ENCODE results near the gene PGAP2. TPM values are rescaled to one million over a fixed set of nuclear protein-coding genes. Genes with fewer than 3 reads are reported as not detected.

PGAP2 gene
- total and polyA plus RNA-seq, 10 of the 15 experiments (the other 5 are each of a cell fraction or from before 2014, with no cell fraction given), result 12.3 to 37.4 (median 31.9) TPM

- intact Hi-C loops (cut with micrococcal nuclease; ENCODE audit: unreplicated experiment) (loop anchor here (1.0 kb wide), 1 partner anchor 223 kb away; no protein-coding TSS in a partner anchor), in situ Hi-C loops (cut with MboI) (loop anchor here (5.0 to 25.0 kb wide), 2 partner anchors 218 to 538 kb away; partner anchors contain the start of gene TRIM21)
- peak; percentile 84 for FAIRE-seq
- Histone ChIP-seq H3K27ac (ENCODE audit: control insufficient read depth, insufficient read depth) (no peak overlapping the region), H3K4me3 (no peak overlapping the region), H3K27me3 (replicated peaks in 1 of 2; ENCODE audit: control insufficient read depth in 2 of 2, insufficient read depth in 2 of 2, low read length in 1 of 2) (no peaks in the 10 kb centered on the region), H3K79me2 (ENCODE audit: control insufficient read depth, insufficient read depth, low read length) (no peaks in the 10 kb centered on the region; the same call in 1 of the 2 replicates), H4K20me1 (ENCODE audit: control insufficient read depth, insufficient read depth) (no peaks in the 10 kb centered on the region), H3K4me2 (ENCODE audit: control insufficient read depth, insufficient read depth) (no peak overlapping the region), H2AFZ (ENCODE audit: control insufficient read depth, low read depth, low read length) (no peak overlapping the region), H3K4me1 (ENCODE audit: control insufficient read depth, insufficient read depth, low read length) (peaks cover 12% of the 10 kb centered on the region), H3K9me3 (replicated peaks; ENCODE audit: control insufficient read depth, insufficient read depth, low read length) (no peaks in the 10 kb centered on the region), H3K9ac (ENCODE audit: control insufficient read depth, insufficient read depth, low read length) (no peak overlapping the region), H3K36me3 (ENCODE audit: control insufficient read depth in 2 of 2, insufficient read depth in 2 of 2, low read length in 1 of 2) (no peaks in the 10 kb centered on the region)
- ATAC-seq, result peak; percentile 80
- no peak for DNase-seq (ENCODE audit: low read depth, low spot score)
- ChIA-PET SMC1A (ENCODE audit: uncharacterized antibody, unreplicated experiment) (interaction anchor here (0.6 to 21.1 kb wide), 44 partner anchors 10 to 251 kb away, joined by 3 to 805 read pairs (median 5); partner anchors contain the start of genes NUP98, PGAP2, RHOG and RRM1), RAD21 (ENCODE audit: unreplicated experiment) (interaction anchor here (0.8 to 16.5 kb wide), 37 partner anchors 10 to 338 kb away, joined by 3 to 605 read pairs (median 5); partner anchors contain the start of genes PGAP2 and RHOG), POLR2A (interaction anchor here (0.9 to 13.2 kb wide), 7 partner anchors 9 to 247 kb away, joined by 3 to 242 read pairs (median 4); partner anchors contain the start of gene RHOG), CTCF (interaction anchor here (0.7 to 39.6 kb wide), 54 partner anchors 0 to 645 kb away, joined by 3 to 1047 read pairs (median 6); partner anchors contain the start of genes PGAP2, RHOG, RRM1 and STIM1)
- TF ChIP-seq RELB (IDR thresholded peaks at IDR 0.05; ENCODE audit: low read depth) (0 out of 2 replicates have a peak, but pooled peaks have one; percentile 34), CTCF (IDR thresholded peaks at IDR 0.05 in 2 of 3, conservative IDR thresholded peaks at IDR 0.05 in 1 of 3; ENCODE audit: control insufficient read depth in 2 of 3, extremely low read depth in 1 of 3, insufficient read depth in 1 of 3, low read depth in 3 of 3, low read length in 3 of 3) (peak; percentile 58 to 74 (median 67)), ZNF24 (IDR thresholded peaks at IDR 0.05) (peak; percentile 83; the same call in 1 of the 2 replicates), SMC3 (IDR thresholded peaks at IDR 0.05; ENCODE audit: borderline replicate concordance, low read length) (peak; percentile 88), RAD21 (IDR thresholded peaks at IDR 0.05; ENCODE audit: insufficient read depth, low read depth, low read length) (peak; percentile 75), EZH2 (IDR thresholded peaks at IDR 0.05; ENCODE audit: borderline replicate concordance, control insufficient read depth, low read depth, low read length) (no peak), NKRF (conservative IDR thresholded peaks at IDR 0.05) (no peak), SMARCA5 (IDR thresholded peaks at IDR 0.05) (peak; percentile 42; the same call in 1 of the 2 replicates)
- WGBS (ENCODE audit: insufficient coverage, insufficient replicate concordance, low lambda C conversion rate, missing lambda C conversion rate), result 59% methylated on average over 10 of the region's 10 CpGs
- no TSS peak for BruUV-seq (replicated peaks)
Measured at GRCh38 chr11:3849297-3849874, 41.0 kb downstream of the PGAP2 start.

Measured in GM12878 (cell line).